ENCODE measurements around the gene MARCHF10.

GRCh38 chr17:62821189-62822079 is 13.3 kb upstream of the MARCHF10 start:
- TF ChIP-seq EP300 (IDR thresholded peaks at IDR 0.05): no peak
- TF ChIP-seq CTCF (IDR thresholded peaks at IDR 0.05): no peak
